Measurements from ENCODE around the gene IFI27L2. TPM values are rescaled to one million over a fixed set of nuclear protein-coding genes. Genes with fewer than 3 reads are reported as not detected.

Gene IFI27L2
- total and polyA plus RNA-seq, 12 donors: 51.3 to 499 (median 120) TPM

- WGBS, 4 donors: 63 to 92% (median 74%) methylated on average over 3 of the region's 3 CpGs
- no peak for TF ChIP-seq POLR2A (IDR thresholded peaks at IDR 0.05)
- TF ChIP-seq CTCF (IDR thresholded peaks at IDR 0.05): no peak
Measured at GRCh38 chr14:94122438-94122837, 7.0 kb downstream of the IFI27L2 start.

GRCh38 chr14:94121485-94121884, 7.9 kb downstream of the IFI27L2 start:
- no peaks in the 10 kb centered on the region for H3K4me1 ChIP-seq (replicated peaks in 1 of 2)
- H3K9me3 ChIP-seq (replicated peaks in 1 of 3): no peaks in the 10 kb centered on the region
- H3K27ac ChIP-seq: no peak overlapping the region
- no peaks in the 10 kb centered on the region for H3K36me3 ChIP-seq (replicated peaks in 1 of 2)
- intact Hi-C loops (cut with DNase I): loop anchor here in 1 of 2 donors (10.0 kb wide), 1 partner anchor 47 kb away; no protein-coding TSS in a partner anchor
- no peaks in the 10 kb centered on the region for H3K27me3 ChIP-seq
- TF ChIP-seq CTCF (IDR thresholded peaks at IDR 0.05) (no peak), POLR2A (IDR thresholded peaks at IDR 0.05) (no peak)
- no peak overlapping the region for H3K4me3 ChIP-seq
- 58 to 81% (median 62%) methylated on average over 3 of the region's 3 CpGs for WGBS, 4 donors
- DNase-seq: peak in 2 of 7 donors; percentile 1 to 33

More at GRCh38 chr14:94122438-94122837, 7.0 kb downstream of the IFI27L2 start:
- Histone ChIP-seq H3K4me3 (no peak overlapping the region), H3K27ac (no peak overlapping the region), H3K9me3 (replicated peaks in 1 of 3) (no peaks in the 10 kb centered on the region), H3K27me3 (no peaks in the 10 kb centered on the region), H3K36me3 (replicated peaks in 1 of 2) (peaks cover 0 to 4% of the 10 kb centered on the region in 2 donors), H3K4me1 (replicated peaks in 1 of 2) (no peaks in the 10 kb centered on the region)
- peak in 2 of 7 donors; percentile 4 to 10 for DNase-seq
- intact Hi-C loops (cut with DNase I): loop anchor here in 1 of 2 donors (10.0 kb wide), 1 partner anchor 48 kb away; no protein-coding TSS in a partner anchor

GRCh38 chr14:94120667-94121340, 8.6 kb downstream of the IFI27L2 start:
- intact Hi-C loops (cut with DNase I): loop anchor here in 1 of 2 donors (10.0 kb wide), 1 partner anchor 46 kb away; no protein-coding TSS in a partner anchor
- Histone ChIP-seq H3K9me3 (replicated peaks in 1 of 3) (no peaks in the 10 kb centered on the region), H3K27ac (no peak overlapping the region), H3K4me3 (no peak overlapping the region), H3K36me3 (replicated peaks in 1 of 2) (no peaks in the 10 kb centered on the region), H3K27me3 (no peaks in the 10 kb centered on the region), H3K4me1 (replicated peaks in 1 of 2) (no peaks in the 10 kb centered on the region)
- WGBS, 4 donors: 84 to 89% (median 88%) methylated on average over 5 of the region's 5 CpGs
- TF ChIP-seq POLR2A (IDR thresholded peaks at IDR 0.05): no peak
- TF ChIP-seq CTCF (IDR thresholded peaks at IDR 0.05): no peak
- DNase-seq: peak in 3 of 7 donors; percentile 5 to 42 (median 9)

- H3K27me3 ChIP-seq: no peaks in the 10 kb centered on the region
- no peak overlapping the region for H3K27ac ChIP-seq
- peaks cover 16 to 17% of the 10 kb centered on the region in 2 donors for H3K4me1 ChIP-seq (replicated peaks in 1 of 2)
- no peak overlapping the region for H3K4me3 ChIP-seq
- no peaks in the 10 kb centered on the region for H3K9me3 ChIP-seq (replicated peaks in 1 of 3)
- no peaks in the 10 kb centered on the region for H3K36me3 ChIP-seq (replicated peaks in 1 of 2)
- TF ChIP-seq POLR2A (IDR thresholded peaks at IDR 0.05) (no peak), CTCF (IDR thresholded peaks at IDR 0.05) (no peak)
- peak in 1 of 7 donors; percentile 9 for DNase-seq
- intact Hi-C loops (cut with DNase I): no loop called here
Measured at GRCh38 chr14:94119071-94119470, 10.3 kb downstream of the IFI27L2 start.

All from adrenal gland (tissue), 12 donors.